Fibroblast of villous mesenchyme (primary cell): ENCODE data around the gene GIN1. TPM values are rescaled to one million over a fixed set of nuclear protein-coding genes. Genes with fewer than 3 reads are reported as not detected.
"Not testable (repeated sequence)": the region's sequence is repeated elsewhere in the genome, so short reads cannot be mapped to it uniquely, and the experiment has no call there.

Experiments used
- DNase-seq: peaks from one replicate; pipeline ENCODE4 v3.0.0-alpha.2; 2010; ENCODE audit warnings: low read depth
- H3K4me3 ChIP-seq: 2 replicates; pipeline ENCODE4 v1.5.1; 2011; ENCODE audit warnings: low read depth, mild to moderate bottlenecking, low read length
- CTCF ChIP-seq: IDR thresholded peaks from 2 replicates; pipeline ENCODE4 v1.5.1; 2012; ENCODE audit warnings: low read depth, mild to moderate bottlenecking, low read length; ENCODE audit not compliant: insufficient read depth
- total RNA-seq: library from RNA; depleted of rRNA; stranded (reverse); fragments of >200 nt; gene quantifications from 2 replicates; pipeline ENCODE4 v1.2.3, GENCODE V29; 2012

GIN1 gene
- total RNA-seq, 1 donor: 7.8 TPM

- DNase-seq: no peak
- TF ChIP-seq CTCF: no peak
- no peak overlapping the region for H3K4me3 ChIP-seq
Measured at GRCh38 chr5:103075442-103075841, 44.5 kb downstream of the GIN1 start.

GRCh38 chr5:103073500-103073899 lies 46.4 kb downstream of the GIN1 start:
- not testable (repeated sequence) for DNase-seq, H3K4me3 ChIP-seq

- TF ChIP-seq CTCF: no peak
- DNase-seq: peak; percentile 36
- H3K4me3 ChIP-seq: no peak overlapping the region
Measured at GRCh38 chr5:103066326-103066725, 53.6 kb downstream of the GIN1 start.

GRCh38 chr5:103060424-103060954 lies 59.4 kb downstream of the GIN1 start:
- DNase-seq: no peak
- H3K4me3 ChIP-seq: no peak overlapping the region
- TF ChIP-seq CTCF: no peak

GRCh38 chr5:103059525-103059924 lies 60.4 kb downstream of the GIN1 start:
- no peak for DNase-seq
- H3K4me3 ChIP-seq: no peak overlapping the region
- TF ChIP-seq CTCF: no peak

GRCh38 chr5:103057208-103058130 lies 62.5 kb downstream of the GIN1 start:
- no peak overlapping the region for H3K4me3 ChIP-seq
- TF ChIP-seq CTCF: no peak

GRCh38 chr5:103046706-103047105 lies 73.2 kb downstream of the GIN1 start:
- DNase-seq, H3K4me3 ChIP-seq: not testable (repeated sequence)

More at GRCh38 chr5:103057208-103058130, 62.5 kb downstream of the GIN1 start:
- DNase-seq: peak; percentile 47

- peak; percentile 35 for TF ChIP-seq CTCF
- H3K4me3 ChIP-seq: no peak overlapping the region
- peak; percentile 57 for DNase-seq
Measured at GRCh38 chr5:103041071-103041676, 78.8 kb downstream of the GIN1 start.
